Measurements from ENCODE around the gene DAND5. TPM values are rescaled to one million over a fixed set of nuclear protein-coding genes. Genes with fewer than 3 reads are reported as not detected.
"Not testable (repeated sequence)": the region's sequence is repeated elsewhere in the genome, so short reads cannot be mapped to it uniquely, and the experiment has no call there.

DAND5 gene
- total RNA-seq, 1 donor from 2014 or later, result not detected

GRCh38 chr19:12954612-12954962, 14.8 kb upstream of the DAND5 start:
- no peak for TF ChIP-seq CTCF (IDR thresholded peaks at IDR 0.05)
- H3K27ac ChIP-seq, result peak overlapping the region; percentile 93 to 95
- H3K27me3 ChIP-seq, result no peaks in the 10 kb centered on the region
- no peaks in the 10 kb centered on the region for H3K9me3 ChIP-seq
- H3K4me3 ChIP-seq, result no peak overlapping the region
- intact Hi-C loops (cut with DNase I), result no loop called here
- peaks cover 44 to 50% of the 10 kb centered on the region in 2 donors for H3K36me3 ChIP-seq
- peaks cover 22 to 31% of the 10 kb centered on the region in 2 donors for H3K4me1 ChIP-seq
- no peak for DNase-seq (ENCODE audit: low spot score in 2 of 2)

- DNase-seq (ENCODE audit: low spot score in 2 of 2); H3K27me3 ChIP-seq; intact Hi-C loops (cut with DNase I); H3K9me3 ChIP-seq: not testable (repeated sequence)
- Histone ChIP-seq H3K4me3 (peak overlapping the region; percentile 80 to 89), H3K36me3 (peaks cover 34 to 40% of the 10 kb centered on the region in 2 donors), H3K27ac (peak overlapping the region in 1 of 2 donors; percentile 95), H3K4me1 (peaks cover 22 to 31% of the 10 kb centered on the region in 2 donors)
Observed at GRCh38 chr19:12955575-12955974, 13.8 kb upstream of the DAND5 start.

GRCh38 chr19:12955996-12956395, 13.4 kb upstream of the DAND5 start:
- Histone ChIP-seq H3K27me3 (no peaks in the 10 kb centered on the region), H3K4me3 (peak overlapping the region; percentile 80 to 89), H3K9me3 (no peaks in the 10 kb centered on the region), H3K27ac (peak overlapping the region; percentile 88 to 95), H3K36me3 (peaks cover 30 to 35% of the 10 kb centered on the region in 2 donors), H3K4me1 (peaks cover 22 to 31% of the 10 kb centered on the region in 2 donors)
- no peak for DNase-seq (ENCODE audit: low spot score in 2 of 2)
- no peak for TF ChIP-seq CTCF (IDR thresholded peaks at IDR 0.05)
- intact Hi-C loops (cut with DNase I), result no loop called here

GRCh38 chr19:12956446-12957388, 12.7 kb upstream of the DAND5 start, which contains the start of gene GADD45GIP1:
Gene GADD45GIP1, minus strand, starts transcription at chr19:12957223. Its CDS starts 11 bp downstream, at chr19:12957212.
- Histone ChIP-seq H3K4me1 (peaks cover 22 to 30% of the 10 kb centered on the region in 2 donors), H3K4me3 (peak within 1 kb of the TSS; percentile 80 to 89), H3K36me3 (peaks cover 22 to 28% of the 10 kb centered on the region in 2 donors), H3K9me3 (no peaks in the 10 kb centered on the region), H3K27me3 (no peaks in the 10 kb centered on the region), H3K27ac (peak within 1 kb of the TSS; percentile 88 to 95)
- intact Hi-C loops (cut with DNase I), result no loop called here
- peak in 1 of 2 donors; percentile 83 for DNase-seq (ENCODE audit: low spot score in 2 of 2)
- no peak for TF ChIP-seq CTCF (IDR thresholded peaks at IDR 0.05)

- DNase-seq (ENCODE audit: low spot score in 2 of 2); H3K27me3 ChIP-seq; H3K9me3 ChIP-seq; intact Hi-C loops (cut with DNase I): not testable (repeated sequence)
- Histone ChIP-seq H3K4me3 (peak overlapping the region; percentile 80 to 89), H3K36me3 (peaks cover 15 to 21% of the 10 kb centered on the region in 2 donors), H3K27ac (peak overlapping the region; percentile 88 to 95), H3K4me1 (peaks cover 18 to 22% of the 10 kb centered on the region in 2 donors)
Observed at GRCh38 chr19:12957389-12957952, 11.9 kb upstream of the DAND5 start.

GRCh38 chr19:12959481-12959880, 9.9 kb upstream of the DAND5 start:
- intact Hi-C loops (cut with DNase I), result no loop called here
- no peaks in the 10 kb centered on the region for H3K27me3 ChIP-seq

More at GRCh38 chr19:12959481-12959880, 9.9 kb upstream of the DAND5 start:
- Histone ChIP-seq H3K4me1 (peaks cover 5 to 10% of the 10 kb centered on the region in 2 donors), H3K36me3 (peaks cover 1 to 4% of the 10 kb centered on the region in 2 donors), H3K4me3 (no peak overlapping the region), H3K27ac (no peak overlapping the region), H3K9me3 (no peaks in the 10 kb centered on the region)
- no peak for DNase-seq (ENCODE audit: low spot score in 2 of 2)
- TF ChIP-seq CTCF (IDR thresholded peaks at IDR 0.05), result no peak
